Sigmoid colon (tissue), 3 donors: ENCODE data around the gene CTSD.

Source experiments
- POLR2A ChIP-seq, 2 donors: fragments of 450-650 bp; IDR thresholded peaks; one replicate each; pipeline ENCODE4 v1.6.1; 2016; ENCODE audit warnings: antibody characterized with exemption in 2 of 2, mild to moderate bottlenecking in 2 of 2, moderate library complexity in 2 of 2
- TF ChIP-seq, protein P1 (sequence below), 4 experiments: fragments of 450-650 bp in 3 of 4; fragments of 200-600 bp in 1 of 4; IDR thresholded peaks; one replicate each; pipeline ENCODE4 v1.5.1; 2016 to 2019; ENCODE audit warnings: antibody characterized with exemption in 4 of 4, mild to moderate bottlenecking in 3 of 4, moderate library complexity in 2 of 4

GRCh38 chr11:1719781-1720180 is 43.9 kb downstream of the CTSD start:
- TF ChIP-seq, protein P1, sequence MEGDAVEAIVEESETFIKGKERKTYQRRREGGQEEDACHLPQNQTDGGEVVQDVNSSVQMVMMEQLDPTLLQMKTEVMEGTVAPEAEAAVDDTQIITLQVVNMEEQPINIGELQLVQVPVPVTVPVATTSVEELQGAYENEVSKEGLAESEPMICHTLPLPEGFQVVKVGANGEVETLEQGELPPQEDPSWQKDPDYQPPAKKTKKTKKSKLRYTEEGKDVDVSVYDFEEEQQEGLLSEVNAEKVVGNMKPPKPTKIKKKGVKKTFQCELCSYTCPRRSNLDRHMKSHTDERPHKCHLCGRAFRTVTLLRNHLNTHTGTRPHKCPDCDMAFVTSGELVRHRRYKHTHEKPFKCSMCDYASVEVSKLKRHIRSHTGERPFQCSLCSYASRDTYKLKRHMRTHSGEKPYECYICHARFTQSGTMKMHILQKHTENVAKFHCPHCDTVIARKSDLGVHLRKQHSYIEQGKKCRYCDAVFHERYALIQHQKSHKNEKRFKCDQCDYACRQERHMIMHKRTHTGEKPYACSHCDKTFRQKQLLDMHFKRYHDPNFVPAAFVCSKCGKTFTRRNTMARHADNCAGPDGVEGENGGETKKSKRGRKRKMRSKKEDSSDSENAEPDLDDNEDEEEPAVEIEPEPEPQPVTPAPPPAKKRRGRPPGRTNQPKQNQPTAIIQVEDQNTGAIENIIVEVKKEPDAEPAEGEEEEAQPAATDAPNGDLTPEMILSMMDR (IDR thresholded peaks at IDR 0.05): no peak
- TF ChIP-seq POLR2A (IDR thresholded peaks at IDR 0.05): no peak
